HT1080 (cell line): ENCODE measurements around the gene DACT2. TPM values are rescaled to one million over a fixed set of nuclear protein-coding genes. Genes with fewer than 3 reads are reported as not detected.
"Not testable (repeated sequence)": the region's sequence is repeated elsewhere in the genome, so short reads cannot be mapped to it uniquely, and the experiment has no call there.

Experiments
- DNase-seq: peaks from one replicate; pipeline ENCODE4 v3.0.0-alpha.2; 2015; ENCODE audit warnings: low read depth
- polyA plus RNA-seq, 2 experiments: library from polyadenylated mRNA; depleted of rRNA; stranded (reverse); fragments of >200 nt; gene quantifications; 2 replicates each; pipeline ENCODE4 v1.2.3, GENCODE V29; 2015
- total RNA-seq: library from RNA; depleted of rRNA; stranded (reverse); fragments of >200 nt; shearing (Covaris generic); gene quantifications from 2 replicates; pipeline ENCODE4 v1.2.3, GENCODE V29; 2014; rRNA removed

DACT2 gene
- not detected in 2 replicates for total RNA-seq
- not detected in 2 replicates for polyA plus RNA-seq (2015; cell fraction: cytosol; rRNA removed)
- not detected in 2 replicates for polyA plus RNA-seq (2015; cell fraction: nucleus; rRNA removed)

GRCh38 chr6:168319279-168320111 lies at the start of gene DACT2:
Gene DACT2, minus strand, starts transcription at chr6:168319777. Its CDS starts 144 bp downstream, at chr6:168319633.
- DNase-seq, result no peak

GRCh38 chr6:168368936-168369335 lies 49.4 kb upstream of the DACT2 start:
- no peak for DNase-seq

- no peak for DNase-seq
Measured at GRCh38 chr6:168368066-168368820, 48.7 kb upstream of the DACT2 start.

GRCh38 chr6:168367285-168367751 lies 47.7 kb upstream of the DACT2 start:
- DNase-seq, result no peak

GRCh38 chr6:168366473-168366872 lies 46.9 kb upstream of the DACT2 start:
- DNase-seq, result no peak

GRCh38 chr6:168365422-168366165 lies 46.0 kb upstream of the DACT2 start:
- DNase-seq, result no peak

- DNase-seq, result no peak
Measured at GRCh38 chr6:168364793-168365421, 45.3 kb upstream of the DACT2 start.

- no peak for DNase-seq
Measured at GRCh38 chr6:168363811-168364792, 44.5 kb upstream of the DACT2 start.

GRCh38 chr6:168363302-168363701 lies 43.7 kb upstream of the DACT2 start:
- DNase-seq, result no peak

- DNase-seq, result no peak
Measured at GRCh38 chr6:168362276-168362990, 42.9 kb upstream of the DACT2 start.

GRCh38 chr6:168361766-168362165 lies 42.2 kb upstream of the DACT2 start:
- no peak for DNase-seq

- no peak for DNase-seq
Measured at GRCh38 chr6:168359794-168360193, 40.2 kb upstream of the DACT2 start.

- DNase-seq, result no peak
Measured at GRCh38 chr6:168358842-168359420, 39.4 kb upstream of the DACT2 start.

GRCh38 chr6:168356872-168357271 lies 37.3 kb upstream of the DACT2 start:
- not testable (repeated sequence) for DNase-seq

GRCh38 chr6:168355716-168356522 lies 36.3 kb upstream of the DACT2 start:
- DNase-seq, result peak; percentile 8

- DNase-seq, result no peak
Measured at GRCh38 chr6:168354338-168354737, 34.8 kb upstream of the DACT2 start.

GRCh38 chr6:168353041-168353440 lies 33.5 kb upstream of the DACT2 start:
- no peak for DNase-seq

GRCh38 chr6:168352096-168352495 lies 32.5 kb upstream of the DACT2 start:
- no peak for DNase-seq
